Neuronal stem cell (in vitro differentiated cells): ENCODE results near the gene PPP1R26.
"Not testable (repeated sequence)": the region's sequence is repeated elsewhere in the genome, so short reads cannot be mapped to it uniquely, and the experiment has no call there.

Experiments used
- DNase-seq: peaks from one replicate; pipeline ENCODE4 v3.0.0-alpha.2; 2013; ENCODE audit warnings: low spot score
- H2AFZ ChIP-seq: one replicate; pipeline ENCODE4 v1.6.1; 2013; ENCODE audit warnings: mild to moderate bottlenecking, low read length, inconsistent platforms
- H2AK5ac ChIP-seq: 2 replicates; pipeline ENCODE4 v1.6.1; 2013; ENCODE audit warnings: low read depth, mild to moderate bottlenecking, inconsistent platforms, low read length, moderate library complexity, mixed read lengths
- H2BK120ac ChIP-seq: 2 replicates; pipeline ENCODE4 v1.6.1; 2013; ENCODE audit warnings: low read depth, mild to moderate bottlenecking, inconsistent platforms, low read length, moderate library complexity, mixed read lengths
- H2BK12ac ChIP-seq: one replicate; pipeline ENCODE4 v1.6.1; 2013; ENCODE audit warnings: low read length, inconsistent platforms
- H2BK15ac ChIP-seq: 2 replicates; pipeline ENCODE4 v1.6.1; 2013; ENCODE audit warnings: mild to moderate bottlenecking, low read length, inconsistent platforms, mixed read lengths
- H2BK5ac ChIP-seq: one replicate; pipeline ENCODE4 v1.6.1; 2013; ENCODE audit warnings: inconsistent platforms, mild to moderate bottlenecking, low read length, moderate library complexity
- H3K14ac ChIP-seq: one replicate; pipeline ENCODE4 v1.6.1; 2013; ENCODE audit warnings: low read length, inconsistent platforms
- H3K18ac ChIP-seq: 2 replicates; pipeline ENCODE4 v1.6.1; 2013; ENCODE audit warnings: low read length, inconsistent platforms
- H3K23ac ChIP-seq: 2 replicates; pipeline ENCODE4 v1.6.1; 2013; ENCODE audit warnings: low read depth, mild to moderate bottlenecking, mixed read lengths, low read length, inconsistent platforms; ENCODE audit not compliant: poor library complexity
- H3K27ac ChIP-seq: replicated peaks from 3 replicates; pipeline ENCODE4 v1.5.1; 2013; ENCODE audit warnings: low read length, inconsistent platforms
- H3K27me3 ChIP-seq, 3 experiments: 2 replicates each; pipeline ENCODE4 v1.6.1; 2013; ENCODE audit warnings: low read length in 3 of 3, mild to moderate bottlenecking in 2 of 3, inconsistent platforms in 1 of 3, low read depth in 1 of 3, mixed read lengths in 1 of 3, moderate library complexity in 1 of 3; ENCODE audit not compliant: control insufficient read depth in 3 of 3, insufficient read depth in 3 of 3
- H3K36me3 ChIP-seq, 2 donors: replicated peaks in 1 of 2; 2 replicates each; pipeline ENCODE4 v1.6.1; 2013; ENCODE audit warnings: low read length in 2 of 2; ENCODE audit not compliant: control insufficient read depth in 2 of 2, insufficient read depth in 2 of 2
- H3K4ac ChIP-seq: 2 replicates; pipeline ENCODE4 v1.6.1; 2013; ENCODE audit warnings: inconsistent platforms, mild to moderate bottlenecking, low read length, moderate library complexity
- H3K4me1 ChIP-seq, 2 donors: 1 replicate in 1 of 2; 2 replicates in 1 of 2; pipeline ENCODE4 v1.6.1; 2013; ENCODE audit warnings: low read length in 2 of 2, low read depth in 1 of 2; ENCODE audit not compliant: control insufficient read depth in 2 of 2, insufficient read depth in 1 of 2
- H3K4me2 ChIP-seq: one replicate; pipeline ENCODE4 v1.6.1; 2013; ENCODE audit warnings: mild to moderate bottlenecking, low read length, inconsistent platforms; ENCODE audit not compliant: insufficient read depth, poor library complexity, severe bottlenecking
- H3K4me3 ChIP-seq, 2 donors: 2 replicates each; pipeline ENCODE4 v1.5.1; 2013; ENCODE audit warnings: low read length in 2 of 2, mild to moderate bottlenecking in 2 of 2, inconsistent platforms in 1 of 2, moderate library complexity in 1 of 2
- H3K79me1 ChIP-seq: one replicate; pipeline ENCODE4 v1.6.1; 2013; ENCODE audit warnings: low read depth, mild to moderate bottlenecking, inconsistent platforms, low read length, moderate library complexity
- H3K9ac ChIP-seq: one replicate; pipeline ENCODE4 v1.6.1; 2013; ENCODE audit warnings: mild to moderate bottlenecking, low read depth, low read length, inconsistent platforms; ENCODE audit not compliant: poor library complexity
- H3K9me3 ChIP-seq, 2 donors: replicated peaks in 1 of 2; 2 replicates each; pipeline versions ENCODE3 to v1.6.1; 2013; ENCODE audit warnings: low read length in 2 of 2, mild to moderate bottlenecking in 2 of 2, inconsistent platforms in 1 of 2, low read depth in 1 of 2, mixed read lengths in 1 of 2, moderate library complexity in 1 of 2; ENCODE audit not compliant: control insufficient read depth in 2 of 2, insufficient read depth in 1 of 2
- H4K8ac ChIP-seq: one replicate; pipeline ENCODE4 v1.6.1; 2013; ENCODE audit warnings: low read depth, mild to moderate bottlenecking, inconsistent platforms, low read length, moderate library complexity
- H4K91ac ChIP-seq: one replicate; pipeline ENCODE4 v1.6.1; 2013; ENCODE audit warnings: low read length, low read depth, mild to moderate bottlenecking, inconsistent platforms; ENCODE audit not compliant: poor library complexity
- WGBS, 2 donors: extraction: QIAGEN DNeasy Blood & Tissue Kit; methylation state at CpG; one replicate each; pipeline ENCODE4 v1.1.7; 2013; ENCODE audit warnings: missing lambda C conversion rate in 2 of 2, mixed read lengths in 1 of 2; ENCODE audit not compliant: insufficient read length in 2 of 2, insufficient replicate concordance in 1 of 2; ENCODE audit errors: extremely low coverage in 2 of 2; 5-methylcytosine and 5-hydroxymethylcytosine counted together

PPP1R26 gene

GRCh38 chr9:135535631-135536030 lies 56.0 kb downstream of the PPP1R26 start:
- not testable (repeated sequence) for H3K27ac ChIP-seq, H3K18ac ChIP-seq, H3K9me3 ChIP-seq, H3K79me1 ChIP-seq, H2AFZ ChIP-seq, H4K8ac ChIP-seq, H3K4me3 ChIP-seq, H3K4me2 ChIP-seq, H3K23ac ChIP-seq, H3K36me3 ChIP-seq, H3K4me1 ChIP-seq, H4K91ac ChIP-seq, H2BK120ac ChIP-seq, H2AK5ac ChIP-seq, DNase-seq, H2BK12ac ChIP-seq, H2BK5ac ChIP-seq, H3K9ac ChIP-seq, H3K14ac ChIP-seq, H3K4ac ChIP-seq, H2BK15ac ChIP-seq
- peaks cover 0 to 21% (median 0%) of the 10 kb centered on the region in 3 experiments for H3K27me3 ChIP-seq
- WGBS, 2 donors: no CpG with 5 or more reads among the region's 13 CpGs

GRCh38 chr9:135536216-135536615 lies 56.6 kb downstream of the PPP1R26 start:
- no peak overlapping the region for H3K27ac ChIP-seq
- H2BK5ac ChIP-seq: no peak overlapping the region
- no peak overlapping the region for H2BK12ac ChIP-seq
- no CpG with 5 or more reads among the region's 8 CpGs for WGBS, 2 donors
- H3K4me3 ChIP-seq: no peak overlapping the region
- H3K23ac ChIP-seq: no peak overlapping the region
- H2AFZ ChIP-seq: no peak overlapping the region
- H2AK5ac ChIP-seq: no peak overlapping the region
- H3K4me1 ChIP-seq: no peaks in the 10 kb centered on the region
- H3K9ac ChIP-seq: no peak overlapping the region
- no peak overlapping the region for H4K8ac ChIP-seq
- no peak overlapping the region for H3K14ac ChIP-seq
- peaks cover 0 to 21% (median 0%) of the 10 kb centered on the region in 3 experiments for H3K27me3 ChIP-seq
- no peak overlapping the region for H4K91ac ChIP-seq
- no peak overlapping the region for H3K18ac ChIP-seq
- no peak overlapping the region for H2BK15ac ChIP-seq
- H3K4ac ChIP-seq: no peak overlapping the region
- H3K9me3 ChIP-seq: no peaks in the 10 kb centered on the region
- no peak for DNase-seq
- no peaks in the 10 kb centered on the region for H3K79me1 ChIP-seq
- no peak overlapping the region for H3K4me2 ChIP-seq
- H3K36me3 ChIP-seq: no peaks in the 10 kb centered on the region
- no peak overlapping the region for H2BK120ac ChIP-seq
